ENCODE measurements around the gene TRAPPC12.

Gene TRAPPC12

GRCh38 chr2:3343012-3343411, 36.5 kb upstream of the TRAPPC12 start:
- no peak for ATAC-seq
- TF ChIP-seq TSHZ2 (CRISPR knock-in tag; IDR thresholded peaks at IDR 0.05), result no peak
- no peak for TF ChIP-seq ZFP30 (CRISPR knock-in tag; IDR thresholded peaks at IDR 0.05)

- no peak for ATAC-seq
- no peak for TF ChIP-seq ZNF565 (CRISPR knock-in tag; conservative IDR thresholded peaks at IDR 0.05; ENCODE audit: low read depth)
- no peak for TF ChIP-seq ZFP3 (CRISPR knock-in tag; IDR thresholded peaks at IDR 0.05)
- TF ChIP-seq GLIS3 (CRISPR knock-in tag; IDR thresholded peaks at IDR 0.05), result no peak
- TF ChIP-seq BACH2 (CRISPR knock-in tag; IDR thresholded peaks at IDR 0.05; ENCODE audit: borderline replicate concordance), result no peak
- TF ChIP-seq ESRRG (CRISPR knock-in tag; IDR thresholded peaks at IDR 0.05), result no peak
- TF ChIP-seq SNAI2 (CRISPR knock-in tag; IDR thresholded peaks at IDR 0.05), result no peak
- no peak for TF ChIP-seq ISL1 (CRISPR knock-in tag; IDR thresholded peaks at IDR 0.05)
- TF ChIP-seq OSR1 (CRISPR knock-in tag; IDR thresholded peaks at IDR 0.05), result no peak
- TF ChIP-seq ZNF8 (CRISPR knock-in tag; IDR thresholded peaks at IDR 0.05), result no peak
- no peak for TF ChIP-seq TCF4 (CRISPR knock-in tag; IDR thresholded peaks at IDR 0.05; ENCODE audit: borderline replicate concordance)
- TF ChIP-seq RARB (CRISPR knock-in tag; IDR thresholded peaks at IDR 0.05), result no peak
- TF ChIP-seq ZFP30 (CRISPR knock-in tag; IDR thresholded peaks at IDR 0.05), result no peak
- no peak for TF ChIP-seq PATZ1 (CRISPR knock-in tag; IDR thresholded peaks at IDR 0.05; ENCODE audit: borderline replicate concordance)
- no peak for TF ChIP-seq CREB5 (CRISPR knock-in tag; IDR thresholded peaks at IDR 0.05; ENCODE audit: low read depth)
- TF ChIP-seq TOX (CRISPR knock-in tag; IDR thresholded peaks at IDR 0.05; ENCODE audit: borderline replicate concordance), result no peak
- TF ChIP-seq ARNTL (CRISPR knock-in tag; IDR thresholded peaks at IDR 0.05; ENCODE audit: borderline replicate concordance, low read depth), result no peak
Measured at GRCh38 chr2:3344897-3345296, 34.6 kb upstream of the TRAPPC12 start.

- no peak for TF ChIP-seq CSDC2 (CRISPR knock-in tag; IDR thresholded peaks at IDR 0.05)
- TF ChIP-seq ZC3H10 (CRISPR knock-in tag; IDR thresholded peaks at IDR 0.05), result no peak
- no peak for TF ChIP-seq CSRNP3 (CRISPR knock-in tag; IDR thresholded peaks at IDR 0.05)
- no peak for TF ChIP-seq RARB (CRISPR knock-in tag; IDR thresholded peaks at IDR 0.05)
- no peak for TF ChIP-seq OSR1 (CRISPR knock-in tag; IDR thresholded peaks at IDR 0.05)
- no peak for TF ChIP-seq ZNF8 (CRISPR knock-in tag; IDR thresholded peaks at IDR 0.05)
- no peak for TF ChIP-seq ZFP3 (CRISPR knock-in tag; IDR thresholded peaks at IDR 0.05)
- no peak for TF ChIP-seq ARNTL (CRISPR knock-in tag; IDR thresholded peaks at IDR 0.05; ENCODE audit: borderline replicate concordance, low read depth)
- no peak for TF ChIP-seq TCF4 (CRISPR knock-in tag; IDR thresholded peaks at IDR 0.05; ENCODE audit: borderline replicate concordance)
- no peak for TF ChIP-seq TSHZ2 (CRISPR knock-in tag; IDR thresholded peaks at IDR 0.05)
- no peak for TF ChIP-seq GLIS3 (CRISPR knock-in tag; IDR thresholded peaks at IDR 0.05)
- no peak for TF ChIP-seq TOX (CRISPR knock-in tag; IDR thresholded peaks at IDR 0.05; ENCODE audit: borderline replicate concordance)
- TF ChIP-seq SNAI2 (CRISPR knock-in tag; IDR thresholded peaks at IDR 0.05), result no peak
- TF ChIP-seq CREB5 (CRISPR knock-in tag; IDR thresholded peaks at IDR 0.05; ENCODE audit: low read depth), result no peak
- TF ChIP-seq PPARA (CRISPR knock-in tag; IDR thresholded peaks at IDR 0.05; ENCODE audit: borderline replicate concordance), result no peak
- TF ChIP-seq ZFP30 (CRISPR knock-in tag; IDR thresholded peaks at IDR 0.05), result no peak
- no peak for TF ChIP-seq BACH2 (CRISPR knock-in tag; IDR thresholded peaks at IDR 0.05; ENCODE audit: borderline replicate concordance)
- no peak for ATAC-seq
Measured at GRCh38 chr2:3345621-3346020, 33.9 kb upstream of the TRAPPC12 start.

Data from SK-N-SH treated with all-trans-retinoic acid at 6 μM for 48 hours (cell line).